Activated naive CD4-positive, alpha-beta T cell (primary cell): ENCODE measurements around the gene MSRB1.
"Not testable (repeated sequence)": the region's sequence is repeated elsewhere in the genome, so short reads cannot be mapped to it uniquely, and the experiment has no call there.

Experiments used
- DNase-seq, 4 experiments: peaks; one replicate each; lab custom pipeline; 2025; lab: John Stamatoyannopoulos, UW

MSRB1 gene

DNA sequence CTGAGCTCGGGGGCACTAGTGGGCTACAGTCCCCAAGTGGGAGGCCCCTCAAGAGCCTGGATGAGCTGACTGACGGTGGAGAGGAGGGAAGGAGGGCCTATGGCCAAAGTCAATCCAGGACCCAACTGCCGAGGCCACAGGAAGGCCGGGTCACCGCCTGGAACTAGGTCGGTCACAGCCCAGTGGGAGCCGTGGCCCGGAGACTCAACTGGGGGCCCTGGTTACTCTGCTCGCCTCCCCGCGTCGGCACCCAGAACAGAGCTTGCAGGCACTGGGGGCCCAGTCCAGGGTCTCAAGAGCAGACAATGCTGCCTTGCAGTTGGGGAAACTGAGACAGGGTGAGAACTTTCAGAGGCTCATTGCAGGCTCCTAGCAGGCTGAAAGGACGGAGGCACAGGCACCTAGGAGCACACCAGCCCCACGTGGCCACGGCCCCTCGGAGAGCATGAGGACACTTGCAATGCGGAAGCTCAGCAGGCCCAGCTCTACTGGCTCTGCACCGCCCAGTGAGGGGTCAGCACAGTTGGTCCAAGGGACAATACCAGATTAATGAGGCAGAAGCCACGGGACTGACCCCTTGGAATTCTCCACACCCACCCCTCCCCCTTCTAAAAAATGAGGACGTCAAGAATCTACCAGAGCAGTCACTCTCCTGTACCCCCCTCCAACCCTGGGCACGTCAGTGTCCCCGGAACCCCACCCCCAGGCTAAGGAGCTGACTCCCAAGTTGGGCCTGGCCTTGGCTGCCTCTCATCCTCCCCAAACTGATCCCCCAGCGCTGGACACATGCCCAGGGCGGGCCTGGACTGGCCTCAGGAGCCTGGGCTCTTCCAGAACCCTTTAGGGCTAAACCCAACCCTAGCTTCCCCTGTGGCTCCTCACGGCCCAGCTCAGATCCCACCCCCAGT lies 27.0 kb downstream of the MSRB1 start:
- no peak for DNase-seq

DNA sequence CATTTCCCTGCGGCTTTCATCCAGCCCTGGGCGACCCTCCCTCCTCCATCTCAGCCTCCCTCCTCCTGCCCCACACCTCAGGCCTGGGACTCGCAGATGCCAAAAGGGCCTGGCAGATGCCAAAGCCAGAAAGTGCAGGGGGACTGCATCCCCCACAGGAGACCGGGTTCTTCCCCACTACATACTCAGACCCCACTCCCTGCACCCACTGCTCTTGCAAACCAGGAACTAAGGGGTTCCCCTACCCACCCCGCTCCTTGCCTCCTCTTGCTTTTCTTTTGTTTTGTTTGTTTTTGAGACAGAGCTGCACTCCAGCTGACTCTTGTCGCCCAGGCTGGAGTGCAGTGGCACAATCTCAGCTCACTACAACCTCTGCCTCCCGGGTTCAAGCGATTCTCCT lies 28.0 kb downstream of the MSRB1 start:
- DNase-seq, result no peak

DNA sequence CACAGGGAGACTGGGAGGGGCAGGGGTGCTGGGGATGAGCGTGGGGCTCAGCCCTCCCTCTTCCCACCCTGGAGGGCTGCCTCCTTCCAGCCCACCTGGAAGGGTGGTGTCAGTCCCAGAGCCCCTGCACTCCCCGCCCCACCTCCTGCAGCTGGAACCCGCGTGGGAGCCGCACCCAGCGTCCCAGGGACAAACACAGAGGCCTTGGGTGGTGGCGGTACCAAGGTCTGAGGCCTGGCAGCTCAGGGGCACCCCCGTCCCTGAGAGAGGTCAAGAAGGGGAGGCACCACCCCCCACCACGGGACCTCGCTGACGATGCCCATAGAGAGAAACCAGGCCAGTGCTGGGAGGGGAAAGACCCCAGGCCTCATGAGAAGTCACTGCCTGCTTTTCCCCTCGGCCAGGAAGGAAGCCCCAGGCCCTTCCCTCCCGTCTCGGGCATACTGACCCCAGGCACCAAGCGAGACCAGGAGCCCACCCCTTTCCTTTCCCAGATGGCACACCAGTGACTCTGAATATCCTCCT lies 28.9 kb downstream of the MSRB1 start:
- no peak for DNase-seq

DNA sequence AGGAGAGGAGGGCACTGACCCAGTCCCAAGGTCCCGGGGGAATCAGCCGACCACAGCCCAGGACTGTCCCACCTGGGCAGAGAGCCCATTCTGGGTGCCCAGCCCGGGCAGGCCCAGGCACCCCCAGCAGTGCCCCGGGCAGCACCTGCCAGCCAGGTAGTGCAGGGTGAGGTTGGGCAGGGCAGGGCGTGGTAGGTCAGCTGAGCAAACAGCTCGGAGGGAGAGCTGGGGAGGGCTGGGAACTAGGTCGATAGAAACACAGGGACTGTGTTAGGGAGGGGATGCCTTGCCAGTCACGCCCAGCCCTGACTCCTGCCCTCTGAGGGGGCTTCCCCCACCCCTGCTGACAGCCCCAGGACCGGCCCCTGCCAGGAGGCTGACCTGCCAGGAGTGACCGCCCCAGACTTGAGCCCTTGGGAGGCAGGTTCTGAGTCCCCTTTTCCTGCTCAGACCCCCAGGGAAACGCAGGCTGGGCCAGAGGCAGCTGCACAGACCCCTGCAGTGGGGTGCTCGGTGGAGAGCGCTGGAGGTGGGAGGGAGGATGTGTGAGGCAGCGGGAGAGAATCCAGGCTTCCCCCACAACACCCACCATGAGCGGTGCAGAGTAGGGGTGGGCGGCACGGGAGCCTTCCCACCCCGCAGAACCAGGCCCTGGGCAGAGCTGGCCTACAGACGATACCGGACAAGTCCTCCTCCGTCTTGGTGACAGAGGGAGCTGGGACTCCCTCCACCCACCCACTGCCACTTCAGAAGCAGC lies 29.5 kb downstream of the MSRB1 start:
- no peak for DNase-seq

DNA sequence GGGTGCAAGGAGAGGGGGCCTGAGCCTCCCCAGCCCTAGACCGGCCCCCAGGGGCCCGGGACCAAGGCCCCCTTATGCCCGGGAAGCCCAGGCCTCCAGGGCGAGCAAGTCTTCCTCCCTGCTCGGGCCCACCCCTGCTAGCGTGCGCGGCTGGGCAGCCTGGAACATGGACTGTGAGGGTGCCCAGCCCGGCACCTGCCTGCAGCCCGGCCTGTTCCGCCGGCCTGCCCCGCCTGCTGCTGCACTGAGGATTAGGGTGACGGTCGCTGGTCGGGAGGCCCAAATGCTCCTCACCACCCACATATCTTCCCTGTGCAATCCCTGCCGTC lies 30.8 kb downstream of the MSRB1 start:
- DNase-seq, result no peak

DNA sequence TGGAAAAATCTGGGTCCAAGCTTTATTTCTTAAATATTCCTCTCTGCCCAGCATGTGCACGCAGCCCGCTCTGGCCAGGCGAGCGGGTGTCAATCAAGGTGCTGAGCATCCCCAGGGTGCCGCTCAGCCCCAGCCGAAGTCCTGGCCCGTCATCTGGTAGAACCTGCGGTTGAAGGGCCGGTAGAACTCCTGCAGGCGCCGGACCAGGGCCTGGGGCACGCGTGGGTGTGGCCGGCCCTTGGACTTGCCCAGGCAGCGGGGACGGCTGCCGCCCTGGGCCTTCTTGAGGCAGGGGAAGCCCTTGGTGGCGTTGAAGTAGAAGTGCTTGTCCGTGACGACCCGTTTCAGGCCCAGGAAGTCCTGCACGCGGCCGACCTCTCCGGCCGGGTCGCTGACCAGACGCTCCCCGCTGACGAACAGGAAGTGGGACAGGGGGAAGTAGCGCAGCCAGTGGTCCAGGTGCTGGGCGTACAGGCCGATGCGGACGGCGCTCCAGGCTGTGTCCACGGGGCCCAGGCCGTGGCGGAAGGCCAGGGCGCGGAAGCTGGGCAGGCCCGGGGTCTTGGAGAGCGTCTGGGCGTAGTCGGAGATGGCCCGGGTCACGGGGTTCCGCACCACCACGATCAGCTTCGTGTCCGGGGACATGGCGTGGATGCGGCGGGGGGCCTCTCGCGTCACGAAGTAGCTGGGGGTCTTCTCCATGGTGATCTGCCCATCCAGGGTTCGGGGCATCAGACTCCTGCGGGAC lies 31.4 kb downstream of the MSRB1 start:
- DNase-seq, result no peak

DNA sequence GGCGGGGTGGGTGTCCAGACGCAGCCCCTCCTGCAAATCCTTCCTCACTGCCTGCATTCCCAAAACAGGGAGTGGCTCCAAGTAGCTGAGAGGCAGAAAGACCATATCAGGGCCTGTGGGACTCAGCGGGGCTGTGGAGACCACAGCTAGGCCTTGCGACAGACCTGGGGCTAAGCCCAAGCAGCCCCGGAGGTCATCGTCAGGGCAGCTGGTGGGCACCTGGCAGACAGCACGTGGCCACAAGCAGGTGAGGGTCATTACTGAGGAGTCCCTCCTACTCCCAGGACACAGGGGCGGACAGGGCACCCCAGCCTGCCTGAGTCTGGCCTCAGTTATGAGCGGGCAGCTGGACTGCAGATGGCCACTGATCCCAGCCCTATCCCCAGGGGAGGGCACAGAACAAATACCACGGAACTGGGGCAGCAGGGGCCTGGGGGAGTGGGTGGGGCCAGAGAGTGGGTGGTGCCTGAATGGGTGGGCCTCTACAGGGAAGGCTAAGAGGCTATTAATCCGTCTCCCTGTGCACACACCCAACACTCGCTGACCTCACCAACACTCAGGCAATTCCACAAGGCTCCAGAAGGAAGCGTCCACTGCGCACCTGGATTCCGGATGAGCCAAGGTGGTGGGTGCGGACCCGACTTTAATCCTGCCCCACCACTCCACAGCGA lies 33.3 kb downstream of the MSRB1 start:
- no peak for DNase-seq

DNA sequence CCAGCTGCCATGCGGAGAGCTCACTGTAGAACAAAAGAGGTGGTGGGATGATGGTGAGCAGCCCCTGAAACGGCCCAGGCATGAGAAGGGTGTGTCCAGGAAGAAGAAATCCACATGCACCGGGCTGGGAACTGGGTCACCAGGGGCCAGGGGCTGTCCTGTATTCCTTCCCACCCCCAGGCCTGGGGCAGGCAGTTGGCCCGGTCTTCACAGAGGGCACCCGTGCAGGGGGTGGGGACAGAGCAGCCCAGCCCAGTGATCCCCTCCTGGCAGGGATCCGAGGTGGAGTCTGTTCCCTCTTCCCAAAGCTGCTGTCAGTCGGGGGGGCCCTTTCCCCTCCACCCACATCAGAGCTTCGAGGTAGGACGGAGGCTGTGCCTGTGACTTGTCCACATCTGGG lies 34.0 kb downstream of the MSRB1 start:
- DNase-seq, result no peak

DNA sequence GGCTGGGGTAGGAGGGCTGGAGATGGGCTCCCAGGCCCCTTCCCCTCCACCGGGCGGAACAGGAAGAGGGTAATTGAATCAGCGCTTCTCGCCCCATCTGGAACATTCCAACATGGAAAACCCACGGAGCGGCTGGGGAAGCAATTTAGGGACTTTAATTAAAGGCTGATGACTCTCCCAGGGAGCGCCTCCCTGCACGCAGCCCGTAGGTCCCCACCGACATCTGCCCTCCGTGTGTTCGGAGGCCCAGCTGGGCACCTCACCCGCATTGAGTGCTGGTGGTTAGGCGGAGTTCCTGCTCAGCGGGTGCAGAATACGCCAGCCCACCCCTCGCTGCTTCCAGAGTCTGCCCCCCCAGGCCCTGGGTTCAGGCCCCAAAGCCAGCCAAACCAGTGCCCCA lies 34.8 kb downstream of the MSRB1 start:
- DNase-seq, result no peak

DNA sequence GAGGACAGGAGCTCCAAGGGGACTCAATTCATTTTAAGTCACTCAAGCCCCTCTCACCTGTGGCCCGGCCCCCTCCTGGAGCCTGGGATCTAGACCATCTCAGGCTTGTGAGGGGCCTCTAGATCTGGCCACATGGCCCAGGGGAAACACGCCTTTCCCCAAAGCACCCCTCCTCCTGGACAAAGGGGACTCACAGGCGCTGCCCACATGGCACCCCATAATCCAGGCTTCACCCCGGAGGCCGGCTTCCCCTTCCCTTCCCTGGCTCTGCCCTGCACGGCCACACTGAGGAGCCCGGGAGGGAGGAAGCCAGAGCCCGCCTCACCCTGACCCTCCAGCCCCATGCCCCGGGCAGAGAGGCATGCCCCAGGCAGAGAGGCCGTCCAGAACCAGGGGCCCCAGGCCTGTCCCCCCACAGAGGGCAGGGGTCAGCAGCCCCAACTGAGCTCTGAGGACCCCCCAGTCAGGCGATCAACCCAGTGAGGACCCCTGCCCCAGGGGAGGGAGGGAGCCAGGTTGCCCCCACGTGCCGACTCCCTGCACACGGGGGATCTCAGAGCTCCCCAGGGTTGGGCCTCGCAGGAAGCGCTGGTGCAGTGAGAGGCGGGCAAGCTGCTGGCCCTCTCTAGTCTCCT lies 35.7 kb downstream of the MSRB1 start:
- no peak for DNase-seq

DNA sequence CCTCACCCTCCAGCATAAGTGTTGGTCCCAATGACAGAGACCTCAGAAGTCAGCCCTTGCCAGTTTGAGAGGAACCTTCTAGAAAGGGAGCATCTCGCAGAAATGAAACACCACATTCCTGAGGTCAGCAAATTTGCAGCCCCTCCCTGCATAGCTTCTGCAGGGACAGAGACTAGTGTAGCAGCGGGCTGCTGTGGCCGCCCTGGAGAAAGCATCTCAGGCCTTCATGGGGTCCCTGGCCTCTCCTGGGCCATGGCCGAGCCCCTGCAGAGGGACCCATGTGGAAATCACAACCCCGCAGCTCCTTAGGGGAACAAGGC lies 36.2 kb downstream of the MSRB1 start:
- DNase-seq, result no peak

DNA sequence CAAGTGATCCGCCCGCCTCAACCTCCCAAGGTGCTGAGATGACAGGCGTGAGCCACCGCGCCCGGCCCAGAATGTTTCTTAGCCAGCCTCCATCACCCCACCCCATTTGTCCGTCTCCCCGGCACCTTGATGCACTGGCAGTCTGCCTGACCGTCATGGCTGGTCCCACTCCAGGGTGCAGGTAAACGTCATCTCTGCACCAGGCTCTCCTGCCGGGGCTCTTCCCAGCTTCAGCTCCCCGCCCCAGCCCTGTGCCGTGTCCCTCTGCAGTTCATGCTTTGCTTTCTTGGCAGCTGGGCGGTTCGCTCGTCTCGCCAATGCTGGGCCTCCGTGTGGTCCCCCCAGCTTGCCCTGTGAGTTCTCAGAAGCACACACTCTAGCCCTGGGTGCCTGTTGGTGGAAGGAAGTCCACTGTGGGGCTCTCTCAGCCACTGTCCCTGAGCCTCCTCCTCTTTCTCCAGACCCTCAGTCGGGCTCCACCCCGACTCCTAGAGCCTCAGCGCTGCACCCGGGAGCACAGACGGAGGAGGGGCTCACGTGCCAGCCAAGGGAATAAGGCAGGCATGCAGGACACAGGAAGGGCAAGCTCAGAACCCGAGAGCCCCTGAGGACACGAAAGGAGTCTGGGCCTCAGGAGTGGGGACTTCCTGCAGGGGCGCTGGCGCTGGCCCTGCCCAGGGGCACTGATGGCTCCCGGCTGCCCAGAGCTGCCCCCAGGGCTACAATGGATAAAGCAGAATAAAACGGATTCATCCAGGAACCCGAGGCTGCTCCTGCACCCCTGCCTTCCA lies 36.7 kb downstream of the MSRB1 start:
- no peak for DNase-seq

DNA sequence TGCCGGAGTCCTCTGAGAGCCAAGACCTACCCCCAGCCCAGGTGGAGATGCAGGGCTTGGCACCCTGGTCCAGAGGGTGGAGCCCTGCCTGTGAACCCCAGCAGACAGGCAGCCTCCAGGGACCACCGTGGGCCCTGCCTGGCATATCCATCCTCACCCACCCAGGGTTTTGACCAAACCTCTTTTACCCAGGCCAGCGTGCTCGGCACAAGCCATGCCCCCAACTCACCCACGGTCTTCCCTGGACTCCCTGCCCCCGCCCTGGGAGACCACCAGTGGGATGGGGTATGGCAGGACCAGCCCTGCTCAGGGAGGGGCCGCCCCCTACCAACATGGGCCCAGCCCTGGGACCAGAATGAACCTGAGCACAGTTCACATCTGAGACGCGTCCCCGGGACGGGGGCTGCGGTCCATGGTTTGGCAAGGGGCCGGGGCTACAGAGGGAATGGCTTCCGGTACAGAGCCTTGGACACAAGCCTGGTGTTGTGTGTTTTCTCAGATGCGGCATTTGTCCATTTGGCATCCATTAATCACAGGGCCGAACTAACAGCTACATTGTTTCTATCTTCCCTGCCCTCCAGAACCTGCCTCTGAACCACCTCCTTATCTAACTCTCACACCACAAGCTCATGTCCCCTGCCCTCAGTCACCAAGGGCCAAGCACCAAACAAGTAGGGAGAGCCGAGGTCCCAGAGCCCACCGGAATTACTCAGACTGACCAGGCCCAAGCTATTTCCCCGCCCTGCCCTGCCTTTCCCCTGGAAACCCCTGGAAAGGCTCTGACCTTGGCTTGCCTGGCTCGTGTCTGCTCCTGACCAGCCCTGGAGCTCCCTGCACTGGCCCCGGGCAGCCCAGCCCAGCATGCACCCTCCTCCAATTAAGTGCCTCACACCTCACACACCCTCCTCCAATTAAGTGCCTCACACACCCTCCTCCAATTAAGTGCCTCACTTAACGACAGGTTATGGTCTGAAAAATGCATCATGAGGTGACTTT lies 38.9 kb downstream of the MSRB1 start:
- no peak for DNase-seq

DNA sequence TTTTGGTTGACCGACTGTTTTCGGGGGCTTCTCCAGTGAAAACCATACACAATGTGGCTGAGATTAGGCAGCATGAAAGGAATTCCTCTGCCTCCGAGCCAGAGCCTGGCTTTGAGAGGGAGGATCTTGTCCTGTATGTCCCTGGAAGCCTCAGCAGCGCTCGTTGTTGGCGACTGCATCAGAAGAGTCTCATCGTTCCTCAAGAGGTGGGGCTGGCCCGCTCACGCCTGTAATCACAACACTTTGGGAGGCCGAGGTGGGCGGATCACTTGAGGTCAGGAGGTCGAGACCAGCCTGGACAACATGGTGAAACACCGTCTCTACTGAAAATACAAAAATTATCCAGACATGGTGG lies 39.8 kb downstream of the MSRB1 start:
- no peak for DNase-seq

DNA sequence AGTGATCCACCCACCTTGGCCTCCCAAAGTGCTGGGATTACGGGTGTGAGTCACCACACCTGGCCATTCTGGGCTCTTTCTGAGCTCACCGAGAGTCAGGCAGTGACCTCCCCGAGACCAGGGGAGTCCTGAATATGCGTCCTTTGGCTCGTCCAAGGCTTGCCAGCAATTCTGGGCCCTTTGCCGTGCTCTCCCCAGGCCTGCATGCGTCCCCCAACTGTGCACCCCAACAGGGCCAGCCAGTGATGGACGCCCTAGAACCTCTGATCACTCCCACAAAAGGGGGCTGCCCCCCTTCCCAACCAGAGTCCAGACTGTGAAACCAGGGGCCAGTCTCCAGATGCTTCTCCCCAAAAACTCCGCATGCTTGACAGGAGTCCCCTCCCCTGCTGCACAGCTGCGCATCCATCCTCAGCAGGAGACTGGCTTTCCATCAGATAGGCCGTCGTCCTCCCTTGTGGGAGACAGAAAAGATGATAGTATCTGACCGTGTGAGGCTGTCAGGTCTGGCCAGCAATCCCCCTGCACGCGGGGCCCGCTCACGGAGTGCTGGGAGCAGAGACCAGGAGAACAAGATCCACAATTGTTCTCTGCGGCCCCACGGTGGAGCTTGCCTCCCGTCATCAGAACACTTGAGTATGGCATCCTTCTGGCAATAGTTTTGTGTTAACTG lies 40.3 kb downstream of the MSRB1 start:
- no peak for DNase-seq

DNA sequence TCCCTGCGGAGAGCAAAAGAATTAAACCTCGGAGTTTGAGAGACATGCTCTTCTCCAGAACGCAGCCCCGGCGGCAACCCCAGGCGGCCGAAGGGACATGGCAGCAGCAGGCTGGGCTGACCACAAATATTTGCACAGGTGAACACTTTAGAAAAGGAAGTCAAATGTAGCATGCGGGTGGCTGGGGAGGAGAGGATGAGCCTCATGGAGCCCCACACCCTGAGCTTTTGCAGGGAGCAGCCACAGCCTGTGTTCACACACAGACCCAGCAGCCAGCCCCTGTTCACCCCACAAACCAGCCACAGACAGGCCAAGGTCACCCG lies 42.6 kb downstream of the MSRB1 start:
- DNase-seq, result no peak

DNA sequence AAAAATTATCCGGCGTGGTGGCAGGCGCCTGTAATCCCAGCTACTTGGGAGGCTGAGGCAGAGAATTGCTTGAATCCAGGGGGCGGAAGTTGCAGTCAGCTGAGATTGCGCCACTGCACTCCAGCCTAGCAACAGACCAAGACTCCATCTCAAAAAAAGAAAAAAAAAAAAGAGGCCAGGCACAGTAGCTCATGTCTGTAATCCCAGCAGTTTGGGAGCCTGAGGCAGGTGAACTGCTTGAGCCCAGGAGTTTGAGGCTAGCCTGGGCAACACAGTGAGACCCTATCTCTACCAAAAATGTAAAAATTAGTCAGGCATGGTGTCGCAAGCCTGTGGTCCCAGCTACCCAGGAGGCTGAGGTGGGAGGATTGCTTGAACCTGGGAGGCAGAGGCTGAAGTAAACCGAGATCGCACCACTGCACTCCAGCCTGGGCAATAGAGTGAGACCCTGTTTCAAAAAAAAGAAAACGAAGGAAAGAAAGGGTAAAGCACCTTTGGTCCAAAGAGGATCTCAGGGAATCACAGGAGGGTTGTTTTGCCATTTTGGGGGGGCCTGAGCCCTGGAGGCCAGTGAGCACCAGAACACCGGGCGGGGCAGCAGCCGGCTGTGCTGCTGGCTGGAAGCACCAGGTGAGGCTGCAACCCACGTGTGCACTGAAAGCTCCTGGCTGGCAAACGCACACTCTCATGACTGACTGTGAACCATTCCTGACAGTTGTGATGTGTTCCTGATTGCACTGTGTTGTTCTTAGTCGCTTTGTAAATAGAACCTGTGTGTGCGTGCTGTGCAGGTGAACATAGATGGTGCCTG lies 43.2 kb downstream of the MSRB1 start:
- no peak for DNase-seq

DNA sequence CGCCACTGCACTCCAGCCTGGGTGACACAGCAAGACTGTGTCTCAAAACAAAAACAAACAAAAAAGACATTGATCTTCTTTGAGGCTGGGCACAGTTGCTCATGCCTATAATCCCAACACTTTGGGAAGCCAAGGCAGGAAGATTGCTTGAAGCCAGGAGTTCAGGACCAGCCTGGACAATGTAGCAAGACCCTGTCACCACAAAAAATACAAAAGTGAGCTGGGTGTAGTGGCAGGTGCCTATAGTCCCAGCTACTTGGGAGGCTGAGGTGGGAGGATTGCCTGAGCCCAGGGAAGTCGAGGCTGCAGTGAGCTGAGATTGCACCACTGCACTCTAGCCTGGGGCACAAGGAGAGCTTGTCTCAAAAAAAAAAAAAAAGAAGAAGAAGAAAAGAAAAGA lies 45.3 kb downstream of the MSRB1 start:
- not testable (repeated sequence) for DNase-seq
